GM23338 (cell line): ENCODE measurements around the gene RPL37A. TPM values are rescaled to one million over a fixed set of nuclear protein-coding genes. Genes with fewer than 3 reads are reported as not detected.

Experiments used
- ATAC-seq: fragments of 200-7000 bp; cut with Tn5 transposase; 3 replicates; pipeline ENCODE4 v1.9.1; 2020
- DNase-seq: peaks from one replicate; pipeline ENCODE4 v3.0.0-alpha.2; 2015; ENCODE audit warnings: low spot score
- H2AFZ ChIP-seq: fragments of 200-600 bp; sonication (generic); 2 replicates; pipeline ENCODE4 v1.8.0; 2016; ENCODE audit warnings: antibody characterized with exemption, mild to moderate bottlenecking, moderate library complexity
- H3F3A ChIP-seq: fragments of 200-600 bp; sonication (generic); replicated peaks from 2 replicates; pipeline ENCODE4 v1.8.0; 2017; ENCODE audit warnings: antibody characterized with exemption, mixed run types, low read depth
- H3K27ac ChIP-seq: fragments of 200-600 bp; sonication (generic); 2 replicates; pipeline ENCODE4 v1.6.1; 2016; ENCODE audit warnings: low read depth
- H3K27me3 ChIP-seq: fragments of 200-600 bp; sonication (generic); 2 replicates; pipeline ENCODE4 v1.8.0; 2016; ENCODE audit warnings: mild to moderate bottlenecking, mixed run types, moderate library complexity; ENCODE audit not compliant: insufficient read depth
- H3K36me3 ChIP-seq: fragments of 200-600 bp; sonication (generic); 2 replicates; pipeline ENCODE4 v1.8.0; 2016; ENCODE audit warnings: mild to moderate bottlenecking; ENCODE audit not compliant: insufficient read depth
- H3K4me1 ChIP-seq: fragments of 200-600 bp; sonication (generic); 2 replicates; pipeline ENCODE4 v1.8.0; 2016; ENCODE audit warnings: mild to moderate bottlenecking, moderate library complexity; ENCODE audit not compliant: insufficient read depth
- H3K4me2 ChIP-seq: fragments of 200-600 bp; sonication (generic); 2 replicates; pipeline ENCODE4 v1.7.1; 2017; ENCODE audit warnings: mixed run types
- H3K4me3 ChIP-seq: fragments of 200-600 bp; sonication (generic); 2 replicates; pipeline ENCODE4 v1.6.1; 2016; ENCODE audit warnings: mixed run types
- H3K79me2 ChIP-seq: fragments of 200-600 bp; sonication (generic); replicated peaks from 2 replicates; pipeline ENCODE4 v1.8.0; 2017; ENCODE audit warnings: mild to moderate bottlenecking; ENCODE audit not compliant: insufficient read depth
- H3K9me2 ChIP-seq: fragments of 200-600 bp; sonication (generic); 2 replicates; pipeline ENCODE4 v1.8.0; 2017; ENCODE audit not compliant: insufficient read depth
- H4K20me1 ChIP-seq: fragments of 200-600 bp; sonication (generic); replicated peaks from 2 replicates; pipeline ENCODE4 v1.8.0; 2017; ENCODE audit warnings: mild to moderate bottlenecking; ENCODE audit not compliant: insufficient read depth
- H3K27ac Mint-ChIP-seq: 2 replicates; pipeline ENCODE4 v1.8.0; 2020; ENCODE audit warnings: inconsistent platforms, mild to moderate bottlenecking, moderate library complexity, mixed read lengths
- H3K27me3 Mint-ChIP-seq: 3 replicates; pipeline ENCODE4 v1.8.0; 2022; ENCODE audit warnings: low read depth, mild to moderate bottlenecking, moderate library complexity, mixed read lengths, inconsistent platforms; ENCODE audit not compliant: insufficient read depth, poor library complexity
- H3K36me3 Mint-ChIP-seq: 3 replicates; pipeline ENCODE4 v1.8.0; 2021; ENCODE audit warnings: low read depth, mild to moderate bottlenecking, inconsistent platforms, moderate library complexity, mixed read lengths
- H3K4me1 Mint-ChIP-seq: 3 replicates; pipeline ENCODE4 v1.8.0; 2020; ENCODE audit warnings: mild to moderate bottlenecking, inconsistent platforms, mixed read lengths
- H3K4me3 Mint-ChIP-seq: 3 replicates; pipeline ENCODE4 v1.8.0; 2021; ENCODE audit warnings: moderate library complexity, mild to moderate bottlenecking, inconsistent platforms, mixed read lengths
- H3K9me3 Mint-ChIP-seq: 3 replicates; pipeline ENCODE4 v1.8.0; 2020; ENCODE audit warnings: moderate library complexity, mild to moderate bottlenecking, inconsistent platforms, mixed read lengths
- polyA plus RNA-seq: library from polyadenylated mRNA; unstranded; fragments of >200 nt; fragmentation: Nextera tagmentation; extraction: Ambion mirVana; gene quantifications from 2 replicates; pipeline ENCODE4 v1.2.1, GENCODE V29; 2016
- total RNA-seq: library from RNA; depleted of rRNA; stranded (reverse); fragments of >200 nt; shearing (Covaris generic); gene quantifications from 2 replicates; pipeline ENCODE4 v1.2.3, GENCODE V29; 2014
- TF ChIP-seq, protein P1 (sequence below): fragments of 250-450 bp; sonication (Bioruptor Pico); IDR thresholded peaks from 2 replicates; pipeline ENCODE4 v1.5.0; 2020; ENCODE audit warnings: mild to moderate bottlenecking, moderate library complexity
- TF ChIP-seq, protein P2 (sequence below), 2 experiments: fragments of 200-600 bp in 1 of 2; sonication (generic) in 1 of 2; conservative IDR thresholded peaks; 2 replicates each; pipeline versions ENCODE4 v1.5.1 to v1.6.1; 2016 to 2017; ENCODE audit warnings: antibody characterized with exemption in 2 of 2, low read depth in 2 of 2, mild to moderate bottlenecking in 2 of 2, moderate library complexity in 1 of 2
- TF ChIP-seq, protein P3 (sequence below): IDR thresholded peaks from one replicate; pipeline ENCODE4 v1.6.1; 2018; ENCODE audit warnings: antibody characterized with exemption; ENCODE audit not compliant: unreplicated experiment

The RPL37A gene
- total and polyA plus RNA-seq, 2 experiments from 2014 or later: 1,118 to 5,036 TPM

DNA sequence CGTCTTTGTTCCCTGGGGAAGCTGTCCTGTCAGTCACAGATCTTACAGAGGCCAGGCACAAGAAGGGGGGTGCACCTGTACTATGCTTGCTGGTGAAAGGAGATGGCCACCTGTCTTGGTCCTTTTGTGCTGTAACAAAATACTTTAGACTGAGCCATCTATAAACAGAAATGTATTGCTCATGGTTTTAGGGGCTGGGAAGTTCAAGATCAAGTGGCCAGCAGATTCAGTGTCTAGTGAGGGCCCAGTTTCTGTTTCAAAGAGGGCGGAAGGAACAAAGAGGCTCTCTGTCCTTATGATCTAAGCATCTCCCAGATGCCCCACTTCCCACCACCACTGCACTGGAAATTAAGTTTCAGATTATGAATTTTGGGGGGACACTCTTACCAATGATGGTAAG lies 35.5 kb upstream of the RPL37A start:
- Mint-ChIP-seq H3K27ac (no peak overlapping the region), H3K27me3 (peaks cover 2% of the 10 kb centered on the region), H3K36me3 (no peaks in the 10 kb centered on the region; the same call in 2 of the 3 replicates), H3K4me3 (no peak overlapping the region), H3K9me3 (peaks cover 3% of the 10 kb centered on the region; the same call in 1 of the 3 replicates), H3K4me1 (no peaks in the 10 kb centered on the region)
- Histone ChIP-seq H3F3A (no peaks in the 10 kb centered on the region), H3K79me2 (no peaks in the 10 kb centered on the region), H3K27ac (no peak overlapping the region), H3K36me3 (no peaks in the 10 kb centered on the region), H3K9me2 (no peaks in the 10 kb centered on the region), H3K4me2 (no peak overlapping the region), H4K20me1 (no peaks in the 10 kb centered on the region), H3K27me3 (no peaks in the 10 kb centered on the region), H3K4me1 (no peaks in the 10 kb centered on the region), H3K4me3 (no peak overlapping the region), H2AFZ (no peak overlapping the region)
- TF ChIP-seq, protein P1, sequence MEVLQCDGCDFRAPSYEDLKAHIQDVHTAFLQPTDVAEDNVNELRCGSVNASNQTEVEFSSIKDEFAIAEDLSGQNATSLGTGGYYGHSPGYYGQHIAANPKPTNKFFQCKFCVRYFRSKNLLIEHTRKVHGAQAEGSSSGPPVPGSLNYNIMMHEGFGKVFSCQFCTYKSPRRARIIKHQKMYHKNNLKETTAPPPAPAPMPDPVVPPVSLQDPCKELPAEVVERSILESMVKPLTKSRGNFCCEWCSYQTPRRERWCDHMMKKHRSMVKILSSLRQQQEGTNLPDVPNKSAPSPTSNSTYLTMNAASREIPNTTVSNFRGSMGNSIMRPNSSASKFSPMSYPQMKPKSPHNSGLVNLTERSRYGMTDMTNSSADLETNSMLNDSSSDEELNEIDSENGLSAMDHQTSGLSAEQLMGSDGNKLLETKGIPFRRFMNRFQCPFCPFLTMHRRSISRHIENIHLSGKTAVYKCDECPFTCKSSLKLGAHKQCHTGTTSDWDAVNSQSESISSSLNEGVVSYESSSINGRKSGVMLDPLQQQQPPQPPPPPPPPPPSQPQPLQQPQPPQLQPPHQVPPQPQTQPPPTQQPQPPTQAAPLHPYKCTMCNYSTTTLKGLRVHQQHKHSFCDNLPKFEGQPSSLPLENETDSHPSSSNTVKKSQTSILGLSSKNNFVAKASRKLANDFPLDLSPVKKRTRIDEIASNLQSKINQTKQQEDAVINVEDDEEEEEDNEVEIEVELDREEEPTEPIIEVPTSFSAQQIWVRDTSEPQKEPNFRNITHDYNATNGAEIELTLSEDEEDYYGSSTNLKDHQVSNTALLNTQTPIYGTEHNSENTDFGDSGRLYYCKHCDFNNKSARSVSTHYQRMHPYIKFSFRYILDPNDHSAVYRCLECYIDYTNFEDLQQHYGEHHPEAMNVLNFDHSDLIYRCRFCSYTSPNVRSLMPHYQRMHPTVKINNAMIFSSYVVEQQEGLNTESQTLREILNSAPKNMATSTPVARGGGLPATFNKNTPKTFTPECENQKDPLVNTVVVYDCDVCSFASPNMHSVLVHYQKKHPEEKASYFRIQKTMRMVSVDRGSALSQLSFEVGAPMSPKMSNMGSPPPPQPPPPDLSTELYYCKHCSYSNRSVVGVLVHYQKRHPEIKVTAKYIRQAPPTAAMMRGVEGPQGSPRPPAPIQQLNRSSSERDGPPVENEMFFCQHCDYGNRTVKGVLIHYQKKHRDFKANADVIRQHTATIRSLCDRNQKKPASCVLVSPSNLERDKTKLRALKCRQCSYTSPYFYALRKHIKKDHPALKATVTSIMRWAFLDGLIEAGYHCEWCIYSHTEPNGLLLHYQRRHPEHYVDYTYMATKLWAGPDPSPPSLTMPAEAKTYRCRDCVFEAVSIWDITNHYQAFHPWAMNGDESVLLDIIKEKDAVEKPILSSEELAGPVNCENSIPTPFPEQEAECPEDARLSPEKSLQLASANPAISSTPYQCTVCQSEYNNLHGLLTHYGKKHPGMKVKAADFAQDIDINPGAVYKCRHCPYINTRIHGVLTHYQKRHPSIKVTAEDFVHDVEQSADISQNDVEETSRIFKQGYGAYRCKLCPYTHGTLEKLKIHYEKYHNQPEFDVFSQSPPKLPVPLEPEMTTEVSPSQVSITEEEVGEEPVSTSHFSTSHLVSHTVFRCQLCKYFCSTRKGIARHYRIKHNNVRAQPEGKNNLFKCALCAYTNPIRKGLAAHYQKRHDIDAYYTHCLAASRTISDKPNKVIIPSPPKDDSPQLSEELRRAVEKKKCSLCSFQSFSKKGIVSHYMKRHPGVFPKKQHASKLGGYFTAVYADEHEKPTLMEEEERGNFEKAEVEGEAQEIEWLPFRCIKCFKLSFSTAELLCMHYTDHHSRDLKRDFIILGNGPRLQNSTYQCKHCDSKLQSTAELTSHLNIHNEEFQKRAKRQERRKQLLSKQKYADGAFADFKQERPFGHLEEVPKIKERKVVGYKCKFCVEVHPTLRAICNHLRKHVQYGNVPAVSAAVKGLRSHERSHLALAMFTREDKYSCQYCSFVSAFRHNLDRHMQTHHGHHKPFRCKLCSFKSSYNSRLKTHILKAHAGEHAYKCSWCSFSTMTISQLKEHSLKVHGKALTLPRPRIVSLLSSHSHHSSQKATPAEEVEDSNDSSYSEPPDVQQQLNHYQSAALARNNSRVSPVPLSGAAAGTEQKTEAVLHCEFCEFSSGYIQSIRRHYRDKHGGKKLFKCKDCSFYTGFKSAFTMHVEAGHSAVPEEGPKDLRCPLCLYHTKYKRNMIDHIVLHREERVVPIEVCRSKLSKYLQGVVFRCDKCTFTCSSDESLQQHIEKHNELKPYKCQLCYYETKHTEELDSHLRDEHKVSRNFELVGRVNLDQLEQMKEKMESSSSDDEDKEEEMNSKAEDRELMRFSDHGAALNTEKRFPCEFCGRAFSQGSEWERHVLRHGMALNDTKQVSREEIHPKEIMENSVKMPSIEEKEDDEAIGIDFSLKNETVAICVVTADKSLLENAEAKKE (CRISPR knock-in tag): no peak
- TF ChIP-seq, protein P2, sequence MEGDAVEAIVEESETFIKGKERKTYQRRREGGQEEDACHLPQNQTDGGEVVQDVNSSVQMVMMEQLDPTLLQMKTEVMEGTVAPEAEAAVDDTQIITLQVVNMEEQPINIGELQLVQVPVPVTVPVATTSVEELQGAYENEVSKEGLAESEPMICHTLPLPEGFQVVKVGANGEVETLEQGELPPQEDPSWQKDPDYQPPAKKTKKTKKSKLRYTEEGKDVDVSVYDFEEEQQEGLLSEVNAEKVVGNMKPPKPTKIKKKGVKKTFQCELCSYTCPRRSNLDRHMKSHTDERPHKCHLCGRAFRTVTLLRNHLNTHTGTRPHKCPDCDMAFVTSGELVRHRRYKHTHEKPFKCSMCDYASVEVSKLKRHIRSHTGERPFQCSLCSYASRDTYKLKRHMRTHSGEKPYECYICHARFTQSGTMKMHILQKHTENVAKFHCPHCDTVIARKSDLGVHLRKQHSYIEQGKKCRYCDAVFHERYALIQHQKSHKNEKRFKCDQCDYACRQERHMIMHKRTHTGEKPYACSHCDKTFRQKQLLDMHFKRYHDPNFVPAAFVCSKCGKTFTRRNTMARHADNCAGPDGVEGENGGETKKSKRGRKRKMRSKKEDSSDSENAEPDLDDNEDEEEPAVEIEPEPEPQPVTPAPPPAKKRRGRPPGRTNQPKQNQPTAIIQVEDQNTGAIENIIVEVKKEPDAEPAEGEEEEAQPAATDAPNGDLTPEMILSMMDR (conservative IDR thresholded peaks at IDR 0.05; ENCODE audit: low read depth in 2 of 2): no peak
- TF ChIP-seq, protein P3, sequence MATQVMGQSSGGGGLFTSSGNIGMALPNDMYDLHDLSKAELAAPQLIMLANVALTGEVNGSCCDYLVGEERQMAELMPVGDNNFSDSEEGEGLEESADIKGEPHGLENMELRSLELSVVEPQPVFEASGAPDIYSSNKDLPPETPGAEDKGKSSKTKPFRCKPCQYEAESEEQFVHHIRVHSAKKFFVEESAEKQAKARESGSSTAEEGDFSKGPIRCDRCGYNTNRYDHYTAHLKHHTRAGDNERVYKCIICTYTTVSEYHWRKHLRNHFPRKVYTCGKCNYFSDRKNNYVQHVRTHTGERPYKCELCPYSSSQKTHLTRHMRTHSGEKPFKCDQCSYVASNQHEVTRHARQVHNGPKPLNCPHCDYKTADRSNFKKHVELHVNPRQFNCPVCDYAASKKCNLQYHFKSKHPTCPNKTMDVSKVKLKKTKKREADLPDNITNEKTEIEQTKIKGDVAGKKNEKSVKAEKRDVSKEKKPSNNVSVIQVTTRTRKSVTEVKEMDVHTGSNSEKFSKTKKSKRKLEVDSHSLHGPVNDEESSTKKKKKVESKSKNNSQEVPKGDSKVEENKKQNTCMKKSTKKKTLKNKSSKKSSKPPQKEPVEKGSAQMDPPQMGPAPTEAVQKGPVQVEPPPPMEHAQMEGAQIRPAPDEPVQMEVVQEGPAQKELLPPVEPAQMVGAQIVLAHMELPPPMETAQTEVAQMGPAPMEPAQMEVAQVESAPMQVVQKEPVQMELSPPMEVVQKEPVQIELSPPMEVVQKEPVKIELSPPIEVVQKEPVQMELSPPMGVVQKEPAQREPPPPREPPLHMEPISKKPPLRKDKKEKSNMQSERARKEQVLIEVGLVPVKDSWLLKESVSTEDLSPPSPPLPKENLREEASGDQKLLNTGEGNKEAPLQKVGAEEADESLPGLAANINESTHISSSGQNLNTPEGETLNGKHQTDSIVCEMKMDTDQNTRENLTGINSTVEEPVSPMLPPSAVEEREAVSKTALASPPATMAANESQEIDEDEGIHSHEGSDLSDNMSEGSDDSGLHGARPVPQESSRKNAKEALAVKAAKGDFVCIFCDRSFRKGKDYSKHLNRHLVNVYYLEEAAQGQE: no peak
- DNase-seq: no peak
- ATAC-seq: no peak
